Activated CD4-positive, CD25-positive, alpha-beta regulatory T cell treated with anti-CD3 and anti-CD28 coated beads, Interleukin-2, amount 50 U/mL, for 16 hours (primary cell): ENCODE data around the gene SPATA9.

Experiments used
- DNase-seq: peaks from one replicate; pipeline ENCODE4 v3.0.0-alpha.2; 2020; ENCODE audit warnings: low read depth, low spot score

SPATA9 gene

DNA sequence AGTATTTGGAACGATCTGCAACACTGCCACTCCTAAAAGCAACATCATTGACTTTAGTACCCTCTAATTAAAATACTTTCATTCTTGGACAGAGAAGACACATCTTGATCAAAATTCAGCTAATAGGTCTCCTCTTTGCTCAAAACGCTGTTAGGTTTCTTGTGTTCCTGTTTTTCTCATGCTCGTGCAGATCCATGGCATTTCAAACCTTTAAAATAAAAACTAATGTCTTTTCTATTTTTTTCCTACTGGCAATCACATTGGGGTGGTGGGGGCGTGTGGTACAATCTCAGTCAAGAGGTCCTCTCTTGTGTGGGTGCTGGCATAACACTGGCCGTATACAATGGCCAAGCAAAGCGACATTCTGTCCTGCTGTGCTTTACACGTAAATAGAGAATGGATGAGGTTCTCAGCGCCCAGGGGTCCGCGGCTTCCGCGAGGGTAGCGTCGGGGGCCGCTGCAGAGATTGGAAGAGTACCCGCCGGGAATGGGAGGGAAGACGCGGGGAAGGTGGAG is 63.2 kb downstream of the SPATA9 start:
- DNase-seq, result no peak

DNA sequence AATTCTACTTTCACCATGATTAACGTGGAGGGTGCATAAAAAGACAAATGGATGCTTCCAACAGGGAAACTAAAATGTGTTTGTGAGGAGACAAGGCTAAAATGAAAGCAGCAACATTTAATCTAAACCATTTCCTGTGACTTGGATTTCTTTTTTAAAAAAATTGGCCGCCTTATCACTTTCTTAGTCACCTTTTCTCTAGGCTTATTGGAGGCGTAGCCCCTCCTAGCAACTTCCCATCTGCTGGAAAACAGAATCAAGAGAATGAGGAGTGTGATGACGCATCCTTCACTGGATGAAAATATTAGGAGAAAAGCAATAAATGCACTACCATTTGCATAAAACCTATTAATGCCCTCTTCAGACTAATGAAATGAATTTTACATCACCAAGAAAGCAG is 63.7 kb downstream of the SPATA9 start:
- DNase-seq, result no peak

DNA sequence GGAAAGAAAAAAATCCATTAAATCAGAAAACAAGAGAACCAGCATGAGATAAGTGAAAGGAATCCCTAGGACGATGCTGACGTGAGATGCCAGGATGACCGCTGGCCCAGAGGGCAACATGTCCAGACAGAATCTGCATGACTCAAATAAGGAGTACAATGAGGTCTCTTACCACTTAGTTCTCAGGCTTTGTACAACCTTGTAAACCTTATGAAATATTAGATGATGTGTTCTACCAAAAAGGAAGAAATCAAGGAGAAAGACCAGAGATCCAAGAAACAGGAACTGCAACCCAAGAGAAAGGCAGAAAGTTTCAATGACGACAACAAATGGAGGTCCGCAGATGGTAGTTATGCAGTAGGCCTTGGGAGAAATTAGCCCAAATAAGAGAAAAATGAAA is 65.7 kb downstream of the SPATA9 start:
- DNase-seq, result no peak

DNA sequence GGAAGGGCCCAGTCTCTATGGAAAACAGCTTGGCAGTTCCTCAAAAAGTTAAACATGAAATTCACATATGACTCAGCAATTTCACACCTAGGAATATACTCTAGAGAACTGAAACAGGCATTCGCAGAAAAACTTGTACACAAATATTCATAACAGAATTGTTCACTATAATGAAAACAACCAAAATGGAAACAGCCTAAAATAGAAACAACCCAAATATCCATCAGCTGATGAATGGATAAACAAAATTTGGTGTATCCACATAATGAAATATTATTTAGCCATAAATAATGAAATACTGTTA is 67.7 kb downstream of the SPATA9 start:
- DNase-seq, result no peak

DNA sequence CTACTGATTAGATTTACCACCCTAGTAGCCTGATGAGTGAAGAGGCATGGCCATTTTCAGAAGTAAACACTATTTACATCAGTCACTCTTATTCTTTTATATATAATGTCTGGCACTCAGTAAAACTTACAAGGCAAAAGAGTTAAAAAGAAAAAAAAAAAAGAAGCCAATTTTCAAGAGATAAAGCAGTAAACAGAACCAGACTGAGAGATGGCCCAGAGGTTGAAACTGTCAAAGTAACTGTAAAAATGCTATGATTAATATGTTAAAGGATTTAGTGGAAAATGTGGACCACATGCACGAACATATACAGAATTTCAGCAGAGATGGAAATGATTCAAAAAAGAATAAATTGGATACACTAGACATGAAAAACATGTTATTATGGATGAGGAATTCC is 69.3 kb downstream of the SPATA9 start:
- no peak for DNase-seq

DNA sequence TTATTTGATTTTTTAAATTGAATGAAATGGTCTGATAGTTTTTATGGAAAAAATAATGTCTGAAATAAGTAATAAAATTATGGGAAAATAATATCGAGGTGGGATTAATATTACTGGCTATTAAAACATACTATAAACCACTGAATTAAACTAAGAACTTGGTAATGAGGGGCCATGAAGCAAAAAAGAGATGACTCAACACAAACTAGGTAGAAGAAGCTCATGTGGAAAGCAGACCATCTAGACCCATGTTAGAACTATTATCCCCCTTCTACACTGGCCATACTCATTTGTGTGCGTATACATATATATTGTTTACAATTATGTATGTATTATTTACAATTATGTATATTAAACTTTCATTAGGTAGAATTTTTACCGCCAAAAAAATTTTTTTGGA is 71.4 kb downstream of the SPATA9 start:
- no peak for DNase-seq

DNA sequence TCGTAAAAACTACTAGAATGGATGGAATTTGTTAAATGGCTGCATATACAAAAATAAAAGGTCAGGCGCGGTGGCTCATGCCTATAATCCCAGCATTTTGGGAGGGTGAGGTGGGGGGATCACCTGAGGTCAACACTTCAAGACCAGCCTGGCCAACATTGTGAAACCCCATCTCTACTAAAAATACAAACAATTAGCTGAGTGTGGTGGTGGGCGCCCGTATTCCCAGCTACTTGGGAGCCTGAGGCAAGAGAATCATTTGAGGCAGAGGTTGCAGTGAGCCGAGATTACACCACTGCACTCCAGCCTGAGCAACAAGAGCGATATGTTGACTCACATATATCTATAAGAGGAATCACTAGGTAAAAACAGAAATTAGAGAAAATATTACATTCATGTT is 72.2 kb downstream of the SPATA9 start:
- no peak for DNase-seq

DNA sequence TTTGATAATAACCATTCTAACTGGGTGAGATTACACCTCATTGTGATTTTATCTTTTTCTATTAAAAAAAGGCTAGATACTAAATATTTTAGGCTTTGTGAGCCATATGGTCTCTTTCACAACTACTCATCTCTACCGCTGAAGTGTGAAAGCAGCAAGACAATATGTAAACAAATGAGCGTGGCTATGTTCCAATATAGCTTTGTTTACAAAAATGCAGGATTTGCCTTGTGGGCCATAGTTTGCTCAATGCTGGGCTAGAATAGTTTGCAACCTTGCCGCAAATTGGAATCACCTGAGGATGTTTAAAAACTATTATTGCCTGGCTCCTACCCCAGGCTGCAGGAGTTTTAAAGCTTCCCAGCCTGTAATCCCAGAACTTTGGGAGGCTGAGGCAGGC is 73.1 kb downstream of the SPATA9 start:
- no peak for DNase-seq
